OCI-M1 (cell line): ENCODE measurements around the gene CUX1.
A peak's percentile ranks its signal among the peaks of the same experiment; 100 is the strongest.

Source experiments
- DNase-seq: peaks from one replicate; lab custom pipeline; 2025; lab: John Stamatoyannopoulos, UW

Gene CUX1

DNA sequence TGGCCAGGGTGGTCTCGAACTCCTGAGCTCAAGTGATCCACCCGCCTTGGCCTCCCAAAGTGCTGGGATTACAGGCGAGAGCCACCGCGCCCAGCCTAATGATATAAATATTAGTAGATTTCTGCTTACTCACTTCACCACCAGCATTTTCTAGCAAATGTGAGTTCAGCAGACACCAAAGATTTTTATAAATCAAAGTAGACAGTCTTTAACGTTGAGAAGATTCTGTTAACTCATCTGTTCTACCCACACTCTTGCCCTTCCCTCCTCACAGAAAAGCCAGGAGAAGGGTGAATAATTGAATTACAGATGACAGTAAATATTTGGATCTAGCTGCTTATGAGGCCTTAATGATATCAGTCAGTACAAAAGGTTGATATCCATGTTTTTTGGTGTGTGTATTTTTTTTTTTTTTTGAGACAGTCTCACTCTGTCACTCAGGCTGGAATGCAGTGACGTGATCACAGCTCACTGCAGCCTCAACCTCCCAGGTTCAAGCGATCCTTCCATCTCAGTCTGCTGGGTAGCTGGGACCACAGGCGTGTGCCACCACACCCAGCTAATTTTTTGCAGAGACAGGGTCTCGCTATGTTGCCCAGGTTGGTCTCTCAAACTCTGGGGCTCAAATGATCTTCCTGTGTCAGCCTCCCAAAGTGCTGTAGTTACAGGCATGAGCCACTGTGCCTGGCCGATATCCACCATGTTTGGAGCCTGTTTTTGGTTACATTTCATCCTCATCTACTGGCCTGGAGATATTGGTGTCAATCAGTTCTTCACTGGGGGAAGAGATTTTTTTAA, 120.5 kb downstream of the CUX1 start:
- no peak for DNase-seq

GRCh38 chr7:101939136-101939695, 121.8 kb downstream of the CUX1 start:
- no peak for DNase-seq

GRCh38 chr7:101940151-101940550, 122.7 kb downstream of the CUX1 start:
- no peak for DNase-seq

DNA sequence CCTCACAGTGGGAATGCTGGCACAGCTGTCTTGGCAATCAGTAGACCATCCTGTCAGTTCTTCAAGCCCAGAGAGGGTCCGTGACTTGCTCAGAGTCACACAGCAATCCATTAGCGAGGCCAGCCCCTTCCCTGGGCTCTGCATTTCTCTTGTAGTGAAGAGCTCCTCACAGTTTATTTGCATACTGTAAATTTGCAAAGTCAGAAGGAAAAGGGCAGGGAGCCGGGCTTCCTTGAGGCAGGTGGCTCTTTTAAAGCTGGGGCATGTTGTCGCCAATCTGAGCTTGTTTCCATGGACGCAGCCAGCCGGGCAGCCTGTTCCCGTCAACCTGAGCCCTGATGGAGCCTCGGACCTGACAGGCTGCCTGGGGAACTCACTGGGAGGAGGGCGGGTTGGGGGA, 123.4 kb downstream of the CUX1 start:
- DNase-seq = no peak

- peak; percentile 22 for DNase-seq
Observed at GRCh38 chr7:101941481-101942383, 124.3 kb downstream of the CUX1 start.

DNA sequence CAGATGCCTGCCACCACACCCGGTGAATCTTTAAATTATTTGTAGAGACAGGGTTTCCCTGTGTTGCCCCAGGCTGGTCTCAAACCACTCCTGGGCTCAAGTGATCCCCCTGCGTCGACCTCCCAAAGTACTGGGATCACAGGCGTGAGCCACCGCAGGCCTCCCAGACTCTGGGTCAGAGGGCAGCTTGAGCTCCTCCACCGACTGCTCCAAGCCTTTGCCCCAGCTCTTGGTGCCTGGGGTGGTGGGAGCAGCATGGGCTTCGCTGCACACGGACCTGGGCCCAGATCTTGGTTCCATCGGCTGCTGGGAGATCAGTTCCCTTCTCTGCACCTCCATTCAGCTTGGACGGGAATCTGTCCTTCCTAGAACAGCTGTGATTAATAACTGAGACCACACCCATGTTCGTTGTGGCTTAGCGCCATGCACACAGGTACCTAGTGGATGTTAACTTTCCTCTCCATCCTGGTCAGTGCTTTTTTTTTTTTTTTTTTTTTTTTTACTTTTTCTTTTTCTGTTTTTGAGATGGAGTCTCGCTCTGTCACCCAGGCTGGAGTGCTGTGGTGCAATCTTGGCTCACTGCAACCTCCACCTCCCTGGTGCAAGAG, 125.3 kb downstream of the CUX1 start:
- no peak for DNase-seq

- no peak for DNase-seq
Observed at GRCh38 chr7:101943306-101943705, 125.9 kb downstream of the CUX1 start.

DNA sequence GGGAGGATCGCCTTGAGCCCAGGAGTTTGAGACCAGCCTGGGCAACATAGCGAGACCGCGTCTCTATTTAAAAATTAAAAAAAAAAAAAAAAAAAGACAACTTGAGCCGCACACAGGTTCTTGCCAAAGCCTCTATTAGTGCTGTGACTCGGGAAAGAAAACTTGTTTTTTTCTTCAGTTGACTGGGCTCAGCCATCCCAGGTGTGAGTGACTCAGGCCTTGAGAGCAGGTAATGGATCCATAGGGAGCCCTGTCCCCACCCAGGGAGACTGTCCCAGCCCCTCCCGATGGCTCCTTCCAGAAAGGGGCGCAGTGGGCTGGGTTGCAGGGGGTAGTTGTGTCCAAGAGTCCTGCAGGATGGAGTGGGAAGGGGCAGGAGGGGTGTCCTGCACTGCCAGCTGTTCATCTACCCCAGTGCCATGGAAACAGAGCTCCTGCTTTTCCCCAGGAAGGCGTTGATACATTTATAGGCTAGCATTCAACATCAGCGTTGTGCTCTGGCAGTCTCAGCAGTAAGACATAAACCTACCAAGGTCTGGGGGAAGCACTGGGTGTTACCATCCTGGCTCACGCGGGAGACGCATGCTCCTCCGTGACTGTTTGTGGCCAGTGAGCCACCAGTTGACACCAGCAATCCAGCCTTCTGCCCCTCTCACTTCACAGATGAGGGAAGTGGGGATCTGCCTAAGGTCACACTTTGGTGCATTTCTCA, 126.6 kb downstream of the CUX1 start:
- no peak for DNase-seq

- no peak for DNase-seq
Observed at GRCh38 chr7:101944611-101945010, 127.2 kb downstream of the CUX1 start.

DNA sequence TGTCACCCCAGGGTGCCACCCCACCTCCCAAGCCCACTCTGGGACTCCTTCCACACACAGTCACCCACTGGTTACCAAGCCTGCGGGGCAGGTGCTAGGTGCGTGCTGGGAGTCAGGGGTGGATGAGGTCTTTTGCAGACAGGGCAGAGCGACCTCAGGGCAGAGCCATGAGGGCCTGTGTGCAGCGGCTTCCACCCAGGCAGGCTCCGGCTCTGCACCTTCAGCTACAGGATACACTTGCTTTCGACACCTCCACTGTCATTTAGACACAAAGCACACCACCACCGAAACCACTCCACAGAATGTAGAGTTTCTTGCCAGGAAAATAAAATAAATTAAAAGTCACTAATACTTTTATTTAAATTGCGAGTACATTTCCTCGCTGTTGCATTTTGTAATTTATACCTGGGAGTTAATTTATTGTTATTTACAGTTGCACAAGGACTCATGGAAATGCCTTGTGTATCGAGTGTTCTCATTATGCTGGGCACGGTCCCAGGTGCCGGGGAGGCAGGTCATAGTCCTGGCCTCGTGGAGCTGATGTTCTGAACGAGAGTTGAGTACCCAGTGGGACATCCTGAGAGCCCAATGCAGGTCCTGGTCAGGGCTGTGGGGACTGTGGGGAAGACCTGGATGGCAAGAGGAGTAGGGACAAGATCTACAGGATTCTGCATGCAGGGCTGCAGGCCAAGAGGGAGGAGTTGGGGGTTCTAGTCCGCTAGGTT, 127.8 kb downstream of the CUX1 start:
- DNase-seq = no peak

DNA sequence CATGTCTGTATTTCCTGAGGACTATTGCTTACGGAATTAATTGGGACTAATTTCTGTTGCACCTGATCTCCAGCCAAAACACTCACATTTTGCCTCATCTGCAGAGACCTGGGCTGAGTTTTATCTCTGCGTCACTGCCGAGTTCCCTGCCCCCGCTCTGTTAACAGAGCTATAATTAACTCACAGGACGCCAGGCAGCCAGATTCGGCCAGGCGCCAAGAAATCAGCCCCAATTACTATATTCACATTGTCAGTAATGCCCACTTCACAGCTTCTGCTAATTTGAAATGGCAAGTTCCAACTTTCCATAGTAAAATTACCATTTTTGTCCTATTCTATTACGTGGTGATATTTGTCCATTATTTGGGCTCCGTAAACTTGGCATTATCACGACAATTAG, 130.5 kb downstream of the CUX1 start:
- DNase-seq = peak; percentile 5

DNA sequence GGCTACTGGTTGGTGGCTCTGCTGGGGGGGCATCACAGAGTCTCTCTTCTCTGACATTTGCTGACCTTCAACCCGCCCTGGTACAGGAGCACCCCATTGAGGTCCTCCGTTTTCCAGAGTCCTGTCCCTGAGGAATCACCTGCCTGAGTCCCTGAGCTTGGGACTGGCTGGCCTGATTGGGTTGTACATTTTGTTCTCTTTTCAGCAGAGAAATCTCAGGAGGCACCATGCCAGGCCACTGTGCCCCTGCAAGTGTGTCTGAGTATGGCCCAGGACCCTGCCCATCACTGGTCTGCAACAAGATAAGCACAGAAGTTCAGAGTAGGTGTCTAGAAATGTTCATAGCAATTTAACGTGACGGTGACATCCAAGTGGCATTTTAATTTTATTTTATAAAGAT, 131.2 kb downstream of the CUX1 start:
- DNase-seq = no peak

- no peak for DNase-seq
Observed at GRCh38 chr7:101950450-101951119, 133.2 kb downstream of the CUX1 start.

DNA sequence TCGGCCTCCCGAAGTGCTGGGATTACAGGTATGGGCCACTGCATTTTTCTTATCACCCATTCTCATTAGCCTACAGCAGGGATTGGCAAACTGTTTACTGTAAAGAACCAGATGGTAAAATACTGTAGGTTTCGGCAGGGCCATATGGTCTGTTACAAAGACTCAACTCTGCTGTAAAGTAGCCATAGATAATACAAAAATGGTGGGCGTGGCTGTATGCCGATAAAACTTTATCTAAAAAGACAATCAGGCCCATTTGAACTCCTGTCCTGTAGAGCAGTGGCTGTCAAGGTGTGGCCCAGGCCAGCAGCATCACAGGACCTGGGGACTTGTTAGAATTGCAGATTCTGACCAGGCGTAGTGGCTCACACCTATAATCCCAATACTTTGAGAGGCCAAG, 134.3 kb downstream of the CUX1 start:
- no peak for DNase-seq

- DNase-seq = peak; percentile 0
Observed at GRCh38 chr7:101952355-101953247, 135.2 kb downstream of the CUX1 start.

GRCh38 chr7:101953248-101953819, 135.9 kb downstream of the CUX1 start:
- no peak for DNase-seq

GRCh38 chr7:101954499-101954898, 137.1 kb downstream of the CUX1 start:
- DNase-seq = no peak

DNA sequence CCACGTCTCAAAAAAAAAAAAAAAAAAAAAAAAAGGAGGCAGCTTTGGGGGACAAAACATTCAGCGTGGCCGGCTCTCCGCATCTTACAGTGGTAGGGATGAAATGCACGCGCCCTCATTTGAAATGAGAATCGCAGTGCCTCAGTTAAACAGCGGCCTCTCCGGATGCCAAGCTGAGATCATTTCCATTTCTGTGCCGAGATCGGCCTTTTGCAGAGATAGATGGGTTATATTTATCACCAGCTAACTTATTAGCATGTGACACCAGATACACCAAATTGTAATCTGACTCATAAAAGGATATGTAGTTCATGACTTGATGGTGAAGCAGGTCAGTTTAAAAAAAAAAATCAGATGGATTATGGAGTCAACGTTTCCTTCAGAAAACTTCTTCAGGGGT, 138.7 kb downstream of the CUX1 start:
- no peak for DNase-seq
